GM21619 (cell line): ENCODE data around the gene RFX2.
"Not testable (repeated sequence)": the region's sequence is repeated elsewhere in the genome, so short reads cannot be mapped to it uniquely, and the experiment has no call there.

ENCODE experiments used
- ATAC-seq: cut with Tn5 transposase; IDR thresholded peaks from one replicate; pipeline ENCODE4 v1.9.1; 2021; ENCODE audit not compliant: unreplicated experiment

RFX2 gene

DNA sequence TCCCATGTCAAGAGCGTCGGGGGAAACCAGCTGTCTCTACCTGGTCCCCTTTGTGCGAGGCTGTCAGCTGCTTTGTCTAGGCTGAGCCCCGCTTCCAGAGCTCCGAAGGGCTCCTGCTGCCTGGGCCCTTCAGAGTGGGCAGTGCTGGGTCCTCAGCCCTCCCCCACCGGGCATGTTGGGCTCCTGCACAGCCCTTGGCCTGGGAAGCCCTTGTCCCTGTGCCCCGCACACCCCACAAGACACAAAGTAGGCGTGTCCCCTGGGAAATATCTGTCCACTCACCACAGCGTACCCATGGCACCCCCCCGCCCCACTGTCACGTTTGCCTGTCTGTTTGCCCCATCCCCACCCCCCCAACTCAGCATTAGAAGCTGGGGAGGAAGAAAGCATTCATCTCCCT lies 92.7 kb downstream of the RFX2 start:
- no peak for ATAC-seq

DNA sequence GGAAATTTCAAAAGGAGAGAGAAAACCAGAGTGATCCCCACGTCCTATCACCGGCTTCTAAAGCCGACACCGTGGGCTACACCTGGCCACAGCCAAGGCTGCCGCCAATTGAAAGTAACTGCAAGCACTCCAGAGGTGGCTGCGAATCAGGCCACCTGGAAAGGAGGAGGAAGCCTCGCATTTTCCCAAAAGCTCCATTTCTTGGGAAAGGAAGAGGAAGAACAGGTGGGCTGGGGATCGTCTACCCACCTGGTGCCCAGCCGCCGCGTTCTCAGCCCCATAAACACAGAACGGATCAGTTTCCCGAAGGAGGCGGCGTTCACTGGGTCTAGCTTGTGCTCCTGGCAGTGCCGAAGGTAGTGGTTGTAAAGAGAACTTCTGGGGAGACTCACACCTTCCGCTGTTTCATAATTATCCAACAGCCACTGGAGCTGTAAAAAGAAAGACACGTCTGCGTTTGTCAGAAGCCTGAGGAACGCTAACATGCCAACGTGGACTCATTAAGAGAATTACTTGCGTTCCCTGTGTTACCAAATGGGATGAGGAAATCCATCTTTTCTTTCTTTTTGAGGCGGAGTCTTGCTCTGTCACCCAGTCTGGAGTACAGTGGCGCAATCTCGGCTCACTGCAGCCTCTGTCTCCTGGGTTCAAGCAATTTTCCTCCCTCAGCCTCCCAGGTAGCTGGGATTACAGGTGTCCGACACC lies 94.3 kb downstream of the RFX2 start:
- no peak for ATAC-seq

DNA sequence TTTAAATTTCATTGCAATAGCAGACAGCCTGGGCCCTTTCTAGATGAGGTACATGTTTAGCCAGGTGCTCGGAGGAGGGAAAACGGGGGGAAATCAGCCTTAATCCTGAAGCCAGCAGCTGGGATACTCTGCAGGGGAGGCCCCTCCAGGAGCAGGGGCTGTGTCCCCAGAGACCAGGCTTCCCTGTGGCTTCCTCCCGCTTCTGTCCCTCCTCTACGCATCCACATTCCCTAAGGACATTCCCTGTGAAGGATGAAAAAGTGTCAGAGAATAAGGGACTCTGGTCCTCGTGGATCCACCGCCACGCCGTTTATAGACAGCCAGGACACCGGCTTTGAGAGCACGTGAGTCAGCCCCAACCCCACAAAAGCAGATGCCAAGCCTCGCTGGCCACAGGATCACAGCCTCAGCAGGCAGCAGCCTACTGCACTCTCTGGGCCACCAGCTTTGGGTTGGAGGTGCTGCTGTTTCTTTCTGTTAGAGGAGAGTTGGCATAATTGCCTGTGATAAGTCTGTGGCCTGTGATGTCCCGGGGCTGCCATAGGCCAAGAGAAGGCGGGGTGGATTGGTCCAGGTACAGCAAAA lies 95.7 kb downstream of the RFX2 start:
- no peak for ATAC-seq

DNA sequence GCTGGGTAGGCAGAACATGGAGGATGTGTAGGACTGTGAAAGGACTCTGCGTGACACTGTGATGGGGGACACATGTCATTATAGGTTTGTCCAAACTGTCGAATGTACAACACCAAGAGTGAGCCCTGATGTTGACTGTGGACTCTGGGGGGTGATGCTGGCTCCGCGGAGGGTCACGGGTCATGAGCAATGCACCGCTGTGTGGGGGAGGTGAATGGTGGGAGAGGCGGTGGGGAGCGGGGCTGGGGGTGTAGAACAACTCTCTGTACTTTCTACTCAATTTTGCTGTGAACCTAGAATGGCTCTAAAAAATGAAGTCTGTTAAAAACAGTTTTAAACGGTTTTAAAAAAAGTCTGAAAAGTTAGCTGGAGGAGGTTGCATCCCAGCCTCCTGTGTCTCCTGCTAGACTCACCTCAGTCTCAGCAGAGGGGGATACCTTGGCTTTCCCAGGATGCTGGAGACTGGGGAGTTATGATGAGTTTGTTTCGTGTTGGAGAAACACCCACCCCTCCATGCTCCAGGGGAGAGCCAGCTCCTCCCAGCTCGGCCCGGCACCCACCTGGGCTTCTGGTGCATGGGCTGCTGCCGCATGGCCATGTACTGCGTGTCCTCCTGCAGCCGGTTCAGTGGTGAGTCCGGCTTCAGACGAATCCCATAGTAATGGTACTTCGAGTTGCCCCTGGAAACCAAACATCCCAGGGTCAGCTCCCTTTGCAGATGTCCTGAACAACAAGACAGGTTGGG lies 97.7 kb downstream of the RFX2 start:
- ATAC-seq, result no peak

DNA sequence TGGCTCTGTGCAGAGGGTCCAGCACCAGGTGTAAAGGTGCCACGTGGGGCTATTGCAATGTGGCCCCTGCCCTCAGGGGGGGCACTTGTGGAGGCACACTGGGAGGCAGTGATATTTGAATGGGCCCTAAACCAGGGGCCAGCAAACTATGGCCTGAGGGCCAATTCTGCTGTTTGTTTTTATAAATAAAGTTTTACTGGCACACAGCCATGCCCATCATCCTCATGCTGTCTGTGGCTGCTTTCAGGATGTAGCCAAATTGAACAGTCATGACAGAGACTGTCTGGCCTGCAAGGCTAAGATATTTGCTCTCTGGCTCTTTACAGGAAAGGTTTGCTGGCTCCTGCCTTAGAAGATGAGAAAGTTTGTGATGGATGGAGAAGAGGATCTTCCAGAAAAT lies 98.5 kb downstream of the RFX2 start:
- ATAC-seq, result no peak

DNA sequence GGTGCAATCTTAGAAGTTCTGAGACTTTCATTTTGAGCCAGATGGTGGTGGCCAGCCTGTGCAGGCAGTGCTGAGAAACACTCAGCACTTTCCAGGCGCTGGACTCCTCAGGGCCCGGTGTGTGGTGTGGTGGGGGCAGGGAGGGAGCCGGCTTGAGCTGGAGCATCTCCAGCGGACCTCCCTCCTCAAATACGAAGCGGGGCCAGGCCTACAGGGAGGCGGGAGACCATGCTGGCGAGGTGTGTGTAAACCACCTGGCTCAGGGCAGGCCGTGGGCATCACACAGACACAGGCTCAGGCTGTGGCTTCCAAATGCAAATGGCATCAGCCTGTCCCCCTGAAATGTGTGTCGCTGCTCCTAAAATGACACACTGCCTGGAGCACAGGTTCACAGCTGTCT lies 99.1 kb downstream of the RFX2 start:
- ATAC-seq, result no peak

DNA sequence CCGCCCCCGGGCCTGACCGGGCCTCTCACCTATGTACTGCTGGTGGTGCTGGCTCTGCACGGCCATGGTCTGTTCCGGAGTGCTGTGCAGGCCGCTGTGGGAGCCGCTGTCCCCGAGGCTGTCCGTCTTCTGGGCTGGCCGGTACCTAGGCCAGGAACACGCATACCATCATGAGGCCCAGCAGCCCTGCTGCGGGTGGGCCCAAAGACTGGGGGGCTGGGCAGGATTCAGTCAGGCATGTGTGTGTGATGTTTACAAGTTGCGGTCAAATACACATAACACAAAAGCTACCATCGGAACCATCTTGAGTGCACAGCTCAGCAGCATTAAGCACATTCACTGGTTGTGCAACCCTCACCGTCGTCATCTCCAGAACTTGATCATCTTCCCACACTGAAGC lies 100.2 kb downstream of the RFX2 start:
- ATAC-seq, result no peak

DNA sequence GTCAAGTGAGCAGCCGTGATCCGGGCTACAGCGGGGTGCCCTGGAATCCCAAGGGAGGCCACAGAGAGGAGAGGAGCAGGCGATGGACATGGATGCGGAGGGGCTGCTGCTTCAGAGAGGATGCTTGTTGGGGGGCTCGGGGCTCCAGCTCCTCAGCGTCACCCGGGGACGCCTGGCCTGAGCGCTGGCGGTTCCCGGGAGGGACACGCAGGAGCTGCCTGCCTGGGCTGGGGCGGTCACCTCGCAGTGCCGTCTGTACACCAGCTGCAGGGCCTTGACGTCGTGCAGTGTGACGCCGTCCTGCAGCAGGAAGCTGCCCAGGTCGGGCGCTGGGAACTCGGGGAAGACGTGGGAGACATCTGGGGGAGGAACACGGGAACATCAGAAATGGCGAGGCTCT lies 102.4 kb downstream of the RFX2 start:
- no peak for ATAC-seq

DNA sequence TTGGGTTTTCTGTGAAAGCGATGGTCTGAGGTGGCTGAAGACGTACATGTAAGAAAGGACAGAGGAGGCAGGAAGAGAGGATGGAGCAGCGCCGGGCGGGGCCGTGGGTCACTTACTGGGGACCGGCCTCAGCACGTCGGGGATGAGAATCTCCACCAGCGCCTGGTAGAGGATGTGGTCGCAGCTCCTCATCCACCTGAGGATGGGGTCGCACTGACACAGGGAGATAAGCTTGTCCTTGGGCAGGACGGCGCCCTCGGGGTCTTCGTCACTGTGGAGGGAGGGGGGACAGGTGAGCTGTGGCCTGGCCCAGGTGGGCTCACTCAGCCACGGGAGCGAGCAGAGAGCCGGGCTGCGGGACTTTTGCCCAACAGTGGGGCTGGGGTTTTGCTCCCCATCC lies 103.4 kb downstream of the RFX2 start:
- ATAC-seq, result no peak

DNA sequence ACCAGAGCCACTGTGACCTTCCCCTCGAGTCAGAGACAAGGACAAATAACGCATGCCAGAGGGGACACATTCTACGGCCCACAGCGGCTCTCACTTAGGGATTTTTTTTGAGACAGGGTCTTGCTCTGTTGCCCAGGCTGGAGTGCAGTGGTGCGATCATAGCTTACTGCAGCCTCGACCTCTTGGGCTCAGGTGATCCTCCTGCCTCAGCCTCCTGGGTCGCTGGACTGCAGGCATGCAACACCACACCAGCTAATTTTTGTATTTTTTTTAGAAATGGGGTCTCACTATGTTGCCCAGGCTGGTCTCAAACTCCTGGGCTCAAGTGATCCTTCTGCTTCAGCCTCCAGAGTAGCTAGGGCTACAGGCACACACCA lies 104.2 kb downstream of the RFX2 start:
- not testable (repeated sequence) for ATAC-seq

DNA sequence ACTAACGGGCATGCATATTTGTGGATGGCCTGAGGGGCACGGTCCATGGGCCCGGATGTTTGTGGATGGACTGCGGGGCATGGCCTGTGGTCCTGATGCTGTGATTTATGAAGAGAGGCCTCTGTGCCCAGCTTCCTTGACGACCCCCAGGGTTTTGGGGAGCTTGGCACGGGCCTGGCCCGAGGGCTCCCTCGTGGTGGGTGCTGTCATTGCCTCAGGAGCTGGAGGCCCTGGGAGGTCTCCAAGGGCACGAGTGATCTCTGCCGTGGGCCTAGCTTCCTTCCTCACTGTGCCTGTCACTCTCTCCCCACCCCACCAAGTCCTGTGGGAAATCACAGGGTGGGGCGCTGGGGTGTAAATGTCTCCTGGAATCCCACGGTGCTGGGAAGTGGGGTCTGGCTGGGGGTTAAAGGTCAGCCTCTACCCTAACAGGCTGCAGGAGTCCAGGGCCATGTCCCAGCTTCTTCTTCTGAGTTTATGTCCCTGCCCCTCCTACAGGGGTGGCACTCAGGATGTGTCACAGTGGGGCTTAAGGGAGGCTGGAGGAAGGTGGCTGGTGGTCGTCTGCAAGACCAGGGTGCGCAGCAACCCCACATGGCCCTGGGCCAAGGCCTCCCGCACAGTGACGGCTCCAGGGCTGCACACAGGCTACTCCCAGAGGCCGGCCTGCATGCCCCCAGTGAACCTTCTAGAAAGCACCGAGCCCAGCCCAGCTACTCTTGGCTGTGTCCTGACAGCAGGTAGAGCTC lies 104.8 kb downstream of the RFX2 start:
- no peak for ATAC-seq

DNA sequence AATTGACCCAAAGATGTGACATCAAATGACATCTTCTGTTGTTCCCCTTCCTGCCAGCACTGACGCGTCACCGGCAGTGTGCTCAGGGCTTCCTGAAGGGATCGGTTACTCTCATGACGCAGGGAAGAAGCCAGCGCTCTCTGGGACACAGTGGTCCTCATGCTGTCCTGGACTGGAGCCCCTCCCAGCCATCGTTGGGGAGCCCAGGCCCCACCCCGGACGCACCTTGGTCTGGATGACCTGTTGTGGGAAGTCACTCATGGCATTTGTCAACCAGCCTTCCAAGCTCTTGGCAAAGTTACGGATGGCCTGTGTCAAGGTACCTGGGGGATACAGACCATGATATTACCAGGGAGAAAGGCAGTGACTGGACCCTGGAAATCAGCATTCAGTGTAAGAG lies 106.3 kb downstream of the RFX2 start:
- ATAC-seq, result no peak

DNA sequence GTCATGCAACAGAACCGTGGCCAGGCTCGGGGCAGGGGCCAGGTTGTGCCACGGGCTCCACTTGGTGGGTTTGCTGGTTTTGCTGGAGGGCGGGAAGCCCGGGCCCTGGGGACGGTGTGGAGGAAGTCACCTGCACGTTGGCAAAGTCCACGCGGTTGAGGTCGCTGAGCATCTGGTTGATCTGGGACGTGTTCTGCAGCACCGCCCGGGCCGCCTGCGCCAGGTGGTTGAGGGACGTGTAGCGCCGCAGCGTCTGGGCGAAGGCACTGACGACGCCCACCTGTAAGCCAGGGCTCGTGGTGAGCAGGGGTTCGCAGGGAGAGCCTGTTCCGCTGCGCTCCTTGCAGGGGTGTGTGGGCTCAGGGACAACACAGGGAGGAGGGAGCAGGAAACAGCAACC lies 107.7 kb downstream of the RFX2 start:
- ATAC-seq, result no peak

DNA sequence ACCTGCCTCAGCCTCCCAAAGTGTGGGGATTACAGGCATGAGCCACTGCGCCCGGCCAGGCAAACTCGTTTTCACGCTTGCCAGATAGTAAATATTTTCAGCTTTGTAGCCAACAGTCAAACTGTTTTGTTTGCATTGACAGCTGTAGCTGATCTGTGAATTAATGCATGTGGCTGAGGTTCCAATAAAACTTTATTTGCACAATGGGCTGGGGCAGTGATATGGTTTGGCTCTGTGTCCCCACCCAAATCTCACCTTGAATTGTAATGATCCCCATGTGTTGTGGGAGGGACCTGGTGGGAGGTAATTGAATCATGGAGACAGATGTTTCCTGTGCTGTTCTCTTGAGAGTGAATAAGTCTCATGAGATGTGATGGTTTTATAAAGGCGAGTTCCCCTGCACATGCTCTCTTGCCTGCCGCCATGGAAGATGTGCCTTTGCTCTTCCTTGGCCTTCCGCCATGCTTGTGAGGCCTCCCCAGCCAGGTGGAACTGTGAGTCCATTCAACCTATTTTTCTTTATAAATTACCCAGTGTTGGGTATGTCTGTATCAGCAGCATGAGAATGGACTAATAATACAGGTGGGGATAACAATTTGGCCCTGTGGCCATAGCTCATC lies 110.0 kb downstream of the RFX2 start:
- ATAC-seq, result no peak

DNA sequence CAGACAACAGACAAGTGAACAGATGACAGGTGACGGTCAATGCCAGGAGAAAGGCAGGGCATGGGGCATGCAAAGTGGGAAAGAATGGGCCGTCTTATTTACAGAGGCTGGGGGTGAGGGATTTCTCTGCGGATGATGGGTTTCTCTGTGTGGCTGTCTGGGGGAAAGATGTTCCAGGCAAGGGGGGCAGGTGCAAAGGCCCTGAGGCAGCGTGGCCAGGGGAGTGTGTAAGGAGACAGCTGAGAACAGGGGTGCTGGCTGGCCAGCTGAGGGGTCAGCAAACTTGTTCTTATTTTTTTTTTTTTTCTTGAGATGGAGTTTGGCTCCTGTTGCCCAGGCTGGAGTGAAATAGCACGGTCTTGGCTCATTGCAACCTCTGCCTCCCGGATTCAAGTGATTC lies 110.6 kb downstream of the RFX2 start:
- no peak for ATAC-seq

DNA sequence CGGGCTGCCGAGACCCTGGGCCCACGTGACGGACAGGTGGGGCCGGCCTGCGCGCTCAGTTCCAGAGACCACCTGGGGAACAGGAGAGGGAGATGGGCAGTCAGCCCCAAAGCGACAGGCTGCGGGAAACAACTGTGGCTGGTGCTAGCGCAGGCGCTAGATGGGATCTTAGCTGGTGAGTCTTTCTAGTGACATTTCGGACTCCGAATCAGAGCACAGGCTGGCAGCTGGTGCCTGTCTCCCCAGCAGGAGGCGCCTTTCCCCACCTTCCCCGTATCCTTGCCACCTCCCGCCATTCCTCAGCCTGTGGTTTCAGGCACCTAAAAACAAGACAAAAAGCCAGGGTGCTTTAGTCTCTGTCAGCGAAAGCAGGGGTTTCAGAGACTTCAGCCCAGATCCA lies 112.9 kb downstream of the RFX2 start:
- ATAC-seq, result no peak

DNA sequence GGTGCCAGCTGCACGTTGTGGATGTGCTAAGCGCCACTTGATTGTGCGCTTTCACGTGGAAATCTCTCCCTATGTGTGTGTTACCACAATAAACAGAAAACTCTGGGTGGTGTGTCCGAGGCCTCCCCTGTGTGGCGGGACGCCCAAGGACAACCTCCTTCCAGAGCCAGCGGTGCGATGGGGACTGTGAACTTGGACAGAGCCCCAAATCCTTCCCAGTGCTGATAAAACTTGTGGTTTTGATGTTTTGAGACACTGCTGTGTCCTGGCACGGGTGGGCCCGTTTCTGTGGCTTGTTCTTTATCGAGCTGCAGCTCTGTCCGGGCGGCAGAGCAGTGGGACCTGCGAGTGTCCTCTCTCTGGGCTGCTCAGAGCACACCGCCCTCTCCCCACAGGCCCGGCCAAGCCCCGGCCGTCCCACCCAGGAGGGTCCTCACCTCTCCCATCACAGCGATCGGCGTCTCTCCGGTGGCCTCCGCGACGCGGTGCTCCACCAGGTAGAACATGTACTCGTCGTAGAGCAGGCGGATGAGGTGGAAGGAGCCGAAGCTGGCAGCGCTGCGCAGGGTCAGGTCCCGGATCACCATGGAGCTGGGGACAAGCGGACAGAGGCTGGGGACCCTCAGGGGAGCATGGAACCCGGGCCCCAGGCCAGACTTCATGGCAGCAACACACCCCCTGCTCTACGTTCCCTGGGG lies 113.5 kb downstream of the RFX2 start:
- ATAC-seq, result no peak

DNA sequence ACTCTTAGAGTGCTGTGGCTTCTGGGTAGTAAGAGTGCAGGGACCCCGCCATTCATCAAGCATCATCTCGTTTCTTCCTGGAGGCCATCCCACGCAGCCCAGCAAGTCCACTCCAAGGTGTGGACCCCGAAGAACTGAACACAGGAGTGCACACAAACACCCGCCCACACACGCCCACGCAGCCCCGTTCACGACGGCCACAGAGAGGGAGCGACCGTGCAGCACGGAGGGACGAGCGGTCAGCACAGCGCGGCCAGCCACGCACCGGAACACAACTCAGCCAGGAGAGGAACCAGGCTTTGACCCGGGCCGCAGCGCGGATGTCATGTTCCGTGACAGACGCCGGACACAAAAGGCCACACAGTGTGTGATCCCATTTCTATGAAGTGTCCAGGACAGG lies 114.2 kb downstream of the RFX2 start:
- ATAC-seq, result no peak

DNA sequence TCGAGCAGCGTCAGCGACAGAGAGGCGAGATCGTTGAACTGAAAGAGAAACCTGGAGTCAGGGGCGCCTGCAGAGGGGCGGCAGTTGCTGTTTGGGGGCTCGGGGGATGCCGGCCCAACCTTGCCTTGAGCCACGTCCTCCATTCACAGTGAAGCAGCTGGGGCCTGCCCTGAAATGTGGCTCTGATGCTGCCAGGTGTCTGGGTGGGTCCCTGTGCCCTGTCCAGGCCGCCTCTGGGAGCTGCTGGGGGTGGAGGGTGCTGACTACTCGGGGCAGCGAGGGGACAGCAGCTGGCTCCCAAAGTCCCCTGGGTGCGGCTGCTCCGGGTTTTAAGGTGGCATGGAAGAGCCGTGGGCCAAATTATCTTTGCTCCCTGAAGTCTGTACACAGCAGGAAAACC lies 114.7 kb downstream of the RFX2 start:
- ATAC-seq, result no peak

DNA sequence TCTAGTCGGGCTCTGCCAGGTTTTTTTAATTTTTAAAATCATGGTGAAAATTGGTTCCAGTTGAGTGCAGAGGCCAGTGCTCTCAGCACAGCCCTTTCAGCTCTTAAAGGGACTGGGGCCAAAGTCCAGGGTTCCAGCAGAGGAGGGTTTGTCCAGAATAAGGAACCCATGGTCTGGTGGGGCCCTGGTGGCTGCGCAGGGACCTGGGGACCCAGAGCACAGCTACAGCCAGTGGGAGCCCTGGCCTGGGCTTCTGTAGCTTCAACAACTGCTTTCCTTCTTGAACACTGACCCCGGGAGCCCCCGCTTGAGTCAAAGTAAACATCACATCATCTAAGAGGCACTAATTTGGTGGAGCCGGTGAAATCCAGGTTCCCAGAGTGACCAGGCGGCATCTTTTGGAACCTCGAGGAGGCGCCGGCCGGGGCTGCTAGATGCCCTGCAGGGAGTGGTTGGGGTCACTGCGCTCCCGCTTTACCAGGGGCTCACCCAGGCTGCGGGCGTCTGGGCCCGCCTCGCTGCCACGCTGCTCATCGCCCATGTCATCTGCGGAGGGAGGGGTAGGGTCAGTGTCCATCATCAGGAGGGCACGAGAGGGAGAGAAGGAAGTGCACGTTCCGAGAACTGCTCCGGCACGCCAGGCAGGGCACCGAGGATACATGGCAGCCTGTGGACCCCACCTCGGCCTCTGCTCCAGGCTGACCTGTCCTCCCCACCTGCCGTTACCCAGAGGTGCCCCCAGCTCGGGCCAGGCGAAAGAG lies 115.7 kb downstream of the RFX2 start:
- ATAC-seq, result no peak
